BLaER1 (cell line): Measurements from ENCODE around the gene SBF2.
A peak's percentile ranks its signal among the peaks of the same experiment; 100 is the strongest.

ENCODE experiments used
- H3K27ac ChIP-seq: shearing (Covaris generic); formaldehyde crosslinking; 2 replicates; pipeline ENCODE4 v1.8.1; 2022
- H3K27me3 ChIP-seq: shearing (Covaris generic); formaldehyde crosslinking; 2 replicates; pipeline ENCODE4 v1.8.1; 2022
- H3K36me3 ChIP-seq: shearing (Covaris generic); formaldehyde crosslinking; 2 replicates; pipeline ENCODE4 v1.8.1; 2022
- H3K4me1 ChIP-seq: shearing (Covaris generic); formaldehyde crosslinking; 2 replicates; pipeline ENCODE4 v1.8.1; 2022
- H3K4me2 ChIP-seq: shearing (Covaris generic); formaldehyde crosslinking; 2 replicates; pipeline ENCODE4 v1.8.1; 2022
- H3K4me3 ChIP-seq: shearing (Covaris generic); formaldehyde crosslinking; 2 replicates; pipeline ENCODE4 v1.8.1; 2022
- H3K9ac ChIP-seq: shearing (Covaris generic); formaldehyde crosslinking; 2 replicates; pipeline ENCODE4 v1.8.1; 2022
- H3K9me3 ChIP-seq: shearing (Covaris generic); formaldehyde crosslinking; 2 replicates; pipeline ENCODE4 v1.8.1; 2022
- H4K20me1 ChIP-seq: shearing (Covaris generic); formaldehyde crosslinking; 2 replicates; pipeline ENCODE4 v1.8.1; 2022
- Cebpa-rat ChIP-seq: shearing (Covaris generic); IDR thresholded peaks from 2 replicates; pipeline ENCODE4 v1.8.1; 2022

SBF2 gene

GRCh38 chr11:10307400-10308200, 13.6 kb upstream of the SBF2 start:
- Histone ChIP-seq H3K4me2 (peak overlapping the region; percentile 97), H3K9ac (no peak overlapping the region), H3K27ac (no peak overlapping the region), H3K4me1 (peaks cover 67% of the 10 kb centered on the region), H4K20me1 (peaks cover 51% of the 10 kb centered on the region), H3K9me3 (peaks cover 5% of the 10 kb centered on the region; the same call in 1 of the 2 replicates), H3K36me3 (no peaks in the 10 kb centered on the region), H3K27me3 (peaks cover 80% of the 10 kb centered on the region), H3K4me3 (peak overlapping the region; percentile 53)
- TF ChIP-seq Cebpa-rat = 0 out of 2 replicates have a peak, but pooled peaks have one; percentile 46

- Histone ChIP-seq H4K20me1 (peaks cover 57% of the 10 kb centered on the region), H3K27ac (no peak overlapping the region), H3K4me2 (peak overlapping the region; percentile 97), H3K9ac (no peak overlapping the region), H3K4me3 (peak overlapping the region; percentile 70), H3K27me3 (peaks cover 86% of the 10 kb centered on the region), H3K9me3 (peaks cover 4% of the 10 kb centered on the region; the same call in 1 of the 2 replicates), H3K36me3 (no peaks in the 10 kb centered on the region), H3K4me1 (peaks cover 71% of the 10 kb centered on the region)
- TF ChIP-seq Cebpa-rat = no peak
Measured at GRCh38 chr11:10307022-10307399, 13.0 kb upstream of the SBF2 start.

GRCh38 chr11:10305964-10306918, 12.2 kb upstream of the SBF2 start:
- Histone ChIP-seq H3K4me1 (peaks cover 71% of the 10 kb centered on the region), H4K20me1 (peaks cover 62% of the 10 kb centered on the region), H3K27me3 (peaks cover 94% of the 10 kb centered on the region), H3K4me3 (peak overlapping the region; percentile 70), H3K9ac (no peak overlapping the region), H3K36me3 (no peaks in the 10 kb centered on the region), H3K9me3 (no peaks in the 10 kb centered on the region), H3K27ac (no peak overlapping the region), H3K4me2 (peak overlapping the region; percentile 97)
- TF ChIP-seq Cebpa-rat = no peak

- no peak for TF ChIP-seq Cebpa-rat
- Histone ChIP-seq H3K27me3 (peaks cover 99% of the 10 kb centered on the region), H3K4me1 (peaks cover 71% of the 10 kb centered on the region), H3K9ac (no peak overlapping the region), H3K9me3 (no peaks in the 10 kb centered on the region), H3K4me2 (peak overlapping the region; percentile 97), H3K27ac (no peak overlapping the region), H3K4me3 (peak overlapping the region; percentile 70), H4K20me1 (peaks cover 69% of the 10 kb centered on the region), H3K36me3 (no peaks in the 10 kb centered on the region)
Measured at GRCh38 chr11:10305262-10305963, 11.4 kb upstream of the SBF2 start.

GRCh38 chr11:10304495-10305261, 10.7 kb upstream of the SBF2 start, which contains the start of gene ADM:
TSS of gene ADM (plus strand) at chr11:10305073. CDS start at chr11:10305701, 628 bp downstream.
- Histone ChIP-seq H3K27ac (no peak within 1 kb of the TSS), H3K27me3 (peaks cover 100% of the 10 kb centered on the region), H3K4me1 (peaks cover 71% of the 10 kb centered on the region)

GRCh38 chr11:10303558-10304363, 9.7 kb upstream of the SBF2 start:
- H3K4me3 ChIP-seq = peak overlapping the region; percentile 70
- H3K27ac ChIP-seq = no peak overlapping the region
- H4K20me1 ChIP-seq = peaks cover 78% of the 10 kb centered on the region
- no peaks in the 10 kb centered on the region for H3K9me3 ChIP-seq
- H3K36me3 ChIP-seq = no peaks in the 10 kb centered on the region
- TF ChIP-seq Cebpa-rat = no peak
- peak overlapping the region; percentile 97 for H3K4me2 ChIP-seq
- H3K9ac ChIP-seq = no peak overlapping the region
- peaks cover 66% of the 10 kb centered on the region for H3K4me1 ChIP-seq
- peaks cover 100% of the 10 kb centered on the region for H3K27me3 ChIP-seq

More at GRCh38 chr11:10304495-10305261, 10.7 kb upstream of the SBF2 start, which contains the start of gene ADM:
- no peak within 1 kb of the TSS for H3K9ac ChIP-seq
- no peaks in the 10 kb centered on the region for H3K36me3 ChIP-seq
- H4K20me1 ChIP-seq = peaks cover 74% of the 10 kb centered on the region
- H3K4me3 ChIP-seq = peak within 1 kb of the TSS; percentile 70
- no peaks in the 10 kb centered on the region for H3K9me3 ChIP-seq
- no peak for TF ChIP-seq Cebpa-rat
- peak within 1 kb of the TSS; percentile 97 for H3K4me2 ChIP-seq

- Histone ChIP-seq H3K4me2 (peak overlapping the region; percentile 97), H3K4me1 (peaks cover 57% of the 10 kb centered on the region), H3K9ac (no peak overlapping the region), H4K20me1 (peaks cover 78% of the 10 kb centered on the region), H3K4me3 (peak overlapping the region; percentile 70), H3K36me3 (no peaks in the 10 kb centered on the region), H3K27me3 (peaks cover 93% of the 10 kb centered on the region), H3K9me3 (no peaks in the 10 kb centered on the region), H3K27ac (no peak overlapping the region)
- TF ChIP-seq Cebpa-rat = no peak
Measured at GRCh38 chr11:10302744-10303557, 8.9 kb upstream of the SBF2 start.

GRCh38 chr11:10302359-10302743, 8.3 kb upstream of the SBF2 start:
- Histone ChIP-seq H3K27me3 (peaks cover 93% of the 10 kb centered on the region), H3K4me3 (peak overlapping the region; percentile 70), H4K20me1 (peaks cover 74% of the 10 kb centered on the region), H3K36me3 (no peaks in the 10 kb centered on the region), H3K9ac (no peak overlapping the region), H3K27ac (no peak overlapping the region), H3K4me1 (peaks cover 51% of the 10 kb centered on the region), H3K9me3 (no peaks in the 10 kb centered on the region), H3K4me2 (peak overlapping the region; percentile 97)
- TF ChIP-seq Cebpa-rat = no peak
